Measurements from ENCODE around the gene SLC13A4. TPM values are rescaled to one million over a fixed set of nuclear protein-coding genes. Genes with fewer than 3 reads are reported as not detected.

SLC13A4 gene
- total and polyA plus RNA-seq, 2 of the 13 experiments (the other 11 are each of a cell fraction or from before 2014, with no cell fraction given), result 0.04 TPM; not detected in 1

DNA sequence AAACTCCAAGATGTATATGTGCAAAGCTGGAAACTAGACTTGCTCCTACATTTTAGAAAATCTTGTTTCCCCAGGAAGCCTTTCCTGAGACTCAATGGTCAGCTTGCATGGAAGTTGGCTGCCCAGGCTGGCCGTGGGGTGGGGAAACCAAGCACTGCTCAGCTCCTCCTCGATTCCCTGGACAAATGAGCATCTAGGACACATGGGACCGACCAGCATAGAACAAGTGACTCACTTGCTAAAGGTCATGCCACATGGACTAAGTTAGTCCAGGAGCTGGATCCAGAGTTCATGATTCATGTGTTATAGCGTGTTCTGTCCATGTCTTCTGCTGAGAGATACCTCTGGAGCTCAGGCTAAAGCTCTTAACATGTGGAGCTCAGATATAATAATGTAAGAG is 14.4 kb upstream of the SLC13A4 start (continued):
- TF ChIP-seq GMEB1 (CRISPR knock-in tag; IDR thresholded peaks at IDR 0.05; ENCODE audit: borderline replicate concordance) (no peak), ZBTB8A (CRISPR knock-in tag; IDR thresholded peaks at IDR 0.05; ENCODE audit: borderline replicate concordance, low read depth) (no peak), SPEN (CRISPR knock-in tag; IDR thresholded peaks at IDR 0.05; ENCODE audit: low read depth) (no peak), EZH2 (conservative IDR thresholded peaks at IDR 0.05; ENCODE audit: low read depth, low read length) (no peak)

- WGBS (ENCODE audit: low lambda C conversion rate), result 0% methylated on average over 2 of the region's 2 CpGs
- no peaks in the 10 kb centered on the region for H3K79me2 ChIP-seq (ENCODE audit: insufficient read depth, low read length)
- H3K9ac ChIP-seq (ENCODE audit: insufficient read depth, low read depth, low read length), result no peak overlapping the region
- ATAC-seq (no peak), DNase-seq (ENCODE audit: low spot score) (no peak), FAIRE-seq (no peak)
- no peaks in the 10 kb centered on the region for H4K20me1 ChIP-seq (ENCODE audit: insufficient read depth, low read length)
- H3K4me3 ChIP-seq (replicated peaks in 1 of 3; ENCODE audit: insufficient read depth in 1 of 3, low read depth in 2 of 3, low read length in 3 of 3), result no peak overlapping the region
- no peaks in the 10 kb centered on the region for H3K9me3 ChIP-seq (ENCODE audit: low read length)
- TF ChIP-seq MTA3 (CRISPR knock-in tag; IDR thresholded peaks at IDR 0.05) (no peak), HNRNPUL1 (IDR thresholded peaks at IDR 0.05; ENCODE audit: low read depth, low read length) (no peak), PHF8 (CRISPR knock-in tag; IDR thresholded peaks at IDR 0.05) (no peak), ETV6 (CRISPR knock-in tag; conservative IDR thresholded peaks at IDR 0.05) (no peak), ZNF775 (CRISPR knock-in tag; IDR thresholded peaks at IDR 0.05; ENCODE audit: borderline replicate concordance) (no peak), ZBTB39 (CRISPR knock-in tag; IDR thresholded peaks at IDR 0.05) (no peak), NFE2L2 (IDR thresholded peaks at IDR 0.05; ENCODE audit: low read length) (no peak), SRSF1 (optimal IDR thresholded peaks at IDR 0.05; ENCODE audit: low read depth, low read length) (no peak), ZFAT (CRISPR knock-in tag; conservative IDR thresholded peaks at IDR 0.05) (no peak), TSC22D2 (CRISPR knock-in tag; IDR thresholded peaks at IDR 0.05; ENCODE audit: borderline replicate concordance) (no peak), ZNF569 (CRISPR knock-in tag; IDR thresholded peaks at IDR 0.05; ENCODE audit: borderline replicate concordance) (no peak), ZC3H4 (CRISPR knock-in tag; IDR thresholded peaks at IDR 0.05; ENCODE audit: borderline replicate concordance) (no peak), ZNF446 (CRISPR knock-in tag; IDR thresholded peaks at IDR 0.05) (no peak), U2AF2 (IDR thresholded peaks at IDR 0.05; ENCODE audit: low read depth, low read length) (no peak)
- TF ChIP-seq, protein P1, sequence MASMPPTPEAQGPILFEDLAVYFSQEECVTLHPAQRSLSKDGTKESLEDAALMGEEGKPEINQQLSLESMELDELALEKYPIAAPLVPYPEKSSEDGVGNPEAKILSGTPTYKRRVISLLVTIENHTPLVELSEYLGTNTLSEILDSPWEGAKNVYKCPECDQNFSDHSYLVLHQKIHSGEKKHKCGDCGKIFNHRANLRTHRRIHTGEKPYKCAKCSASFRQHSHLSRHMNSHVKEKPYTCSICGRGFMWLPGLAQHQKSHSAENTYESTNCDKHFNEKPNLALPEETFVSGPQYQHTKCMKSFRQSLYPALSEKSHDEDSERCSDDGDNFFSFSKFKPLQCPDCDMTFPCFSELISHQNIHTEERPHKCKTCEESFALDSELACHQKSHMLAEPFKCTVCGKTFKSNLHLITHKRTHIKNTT (CRISPR knock-in tag; IDR thresholded peaks at IDR 0.05), result no peak
- in situ Hi-C loops (cut with HindIII; ENCODE audit: extremely low pct_ligation_motif_present, low pct_unique_long_range_greater_than_20kb) (no loop called here), intact Hi-C loops (cut with micrococcal nuclease; ENCODE audit: unreplicated experiment) (no loop called here)
- no peak overlapping the region for H3K27ac ChIP-seq (ENCODE audit: extremely low read length, insufficient read depth, low read length)
- H3K36me3 ChIP-seq (replicated peaks in 1 of 2; ENCODE audit: control insufficient read depth in 1 of 2, insufficient read depth in 2 of 2, low read length in 2 of 2), result no peaks in the 10 kb centered on the region
- ChIA-PET CTCF (ENCODE audit: low intra/inter-chr PET ratio, low total read pairs) (no interaction called here), POLR2A (no interaction called here)
- H3K4me1 ChIP-seq (ENCODE audit: insufficient read depth, low read length), result no peaks in the 10 kb centered on the region
- no TSS peak for BruUV-seq (replicated peaks)
- no peak overlapping the region for H2AFZ ChIP-seq (ENCODE audit: low read length)
- no peak overlapping the region for H3K4me2 ChIP-seq (ENCODE audit: low read depth, low read length)
- peaks cover 1 to 19% of the 10 kb centered on the region in 2 experiments; a peak in 3 of 5 replicates for H3K27me3 ChIP-seq (ENCODE audit: control insufficient read depth in 1 of 2, insufficient read depth in 2 of 2, low read length in 2 of 2)
These were observed 13.9 kb upstream of the SLC13A4 start for GRCh38 chr7:135741905-135742304.

Measured in HepG2 (cell line).